ENCODE results near the gene EMILIN1.
A peak's percentile ranks its signal among the peaks of the same experiment; 100 is the strongest.

EMILIN1 gene

DNA sequence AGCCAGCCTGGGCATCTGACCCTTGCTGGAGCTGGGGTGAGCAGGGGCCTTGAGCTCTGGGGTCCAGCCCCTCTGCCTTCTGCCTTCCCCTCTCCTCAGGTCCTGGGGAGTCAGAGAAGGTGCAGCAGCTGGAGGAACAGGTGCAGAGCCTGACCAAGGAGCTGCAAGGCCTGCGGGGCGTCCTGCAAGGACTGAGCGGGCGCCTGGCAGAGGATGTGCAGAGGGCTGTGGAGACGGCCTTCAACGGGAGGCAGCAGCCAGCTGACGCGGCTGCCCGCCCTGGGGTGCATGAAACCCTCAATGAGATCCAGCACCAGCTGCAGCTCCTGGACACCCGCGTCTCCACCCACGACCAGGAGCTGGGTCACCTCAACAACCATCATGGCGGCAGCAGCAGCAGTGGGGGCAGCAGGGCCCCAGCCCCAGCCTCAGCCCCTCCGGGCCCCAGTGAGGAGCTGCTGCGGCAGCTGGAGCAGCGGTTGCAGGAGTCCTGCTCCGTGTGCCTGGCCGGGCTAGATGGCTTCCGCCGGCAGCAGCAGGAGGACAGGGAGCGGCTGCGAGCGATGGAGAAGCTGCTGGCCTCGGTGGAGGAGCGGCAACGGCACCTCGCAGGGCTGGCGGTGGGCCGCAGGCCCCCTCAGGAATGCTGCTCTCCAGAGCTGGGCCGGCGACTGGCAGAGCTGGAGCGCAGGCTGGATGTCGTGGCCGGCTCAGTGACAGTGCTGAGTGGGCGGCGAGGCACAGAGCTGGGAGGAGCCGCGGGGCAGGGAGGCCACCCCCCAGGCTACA, 3.8 kb downstream of the EMILIN1 start:
- no peak for DNase-seq

GRCh38 chr2:27082773-27083409, 4.5 kb downstream of the EMILIN1 start:
- DNase-seq = no peak

GRCh38 chr2:27083410-27084296, 5.2 kb downstream of the EMILIN1 start:
- no peak for DNase-seq

DNA sequence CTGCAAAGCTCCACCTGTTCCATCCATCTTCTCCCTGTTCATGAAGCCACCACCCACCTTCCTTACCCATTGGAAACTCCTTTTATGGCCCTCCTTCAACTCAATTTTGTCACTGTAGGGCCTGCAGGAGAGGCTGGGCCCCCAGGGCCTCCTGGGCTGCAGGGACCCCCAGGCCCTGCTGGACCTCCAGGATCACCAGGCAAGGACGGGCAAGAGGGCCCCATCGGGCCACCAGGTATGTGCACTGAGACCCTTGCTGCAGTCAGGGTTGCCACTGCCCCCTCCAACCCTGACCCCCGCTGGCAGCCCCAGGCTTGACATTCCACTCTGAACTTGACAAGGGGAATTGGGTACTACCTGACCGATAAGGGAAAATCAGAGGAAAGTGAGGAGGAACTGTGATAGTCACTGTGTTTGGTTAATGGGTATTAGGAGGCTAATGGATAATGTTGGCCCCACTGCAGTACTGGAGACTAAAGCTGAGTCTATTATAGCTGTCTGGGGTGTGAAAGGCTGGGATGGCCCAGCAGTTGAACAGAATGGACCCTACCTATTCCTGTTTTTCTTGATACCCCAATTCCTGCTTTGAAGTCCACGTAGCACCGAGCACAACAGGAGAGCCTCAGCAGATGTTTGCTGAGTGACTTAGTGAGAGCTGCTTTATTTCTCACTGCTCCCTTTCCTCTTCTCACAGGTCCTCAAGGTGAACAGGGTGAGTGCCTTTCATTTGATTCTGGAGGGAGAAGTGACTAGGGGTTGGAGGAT, 6.1 kb downstream of the EMILIN1 start:
- no peak for DNase-seq

- DNase-seq = no peak
Measured at GRCh38 chr2:27085062-27085672, 6.8 kb downstream of the EMILIN1 start.

DNA sequence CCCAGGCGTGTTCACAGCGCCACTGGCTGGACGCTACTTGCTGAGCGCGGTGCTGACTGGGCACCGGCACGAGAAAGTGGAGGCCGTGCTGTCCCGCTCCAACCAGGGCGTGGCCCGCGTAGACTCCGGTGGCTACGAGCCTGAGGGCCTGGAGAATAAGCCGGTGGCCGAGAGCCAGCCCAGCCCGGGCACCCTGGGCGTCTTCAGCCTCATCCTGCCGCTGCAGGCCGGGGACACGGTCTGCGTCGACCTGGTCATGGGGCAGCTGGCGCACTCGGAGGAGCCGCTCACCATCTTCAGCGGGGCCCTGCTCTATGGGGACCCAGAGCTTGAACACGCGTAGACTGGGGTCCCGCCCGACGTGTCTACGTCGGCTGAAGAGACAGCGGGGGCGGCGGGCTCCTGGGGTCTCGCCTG, 7.3 kb downstream of the EMILIN1 start:
- DNase-seq = peak; percentile 45

DNA sequence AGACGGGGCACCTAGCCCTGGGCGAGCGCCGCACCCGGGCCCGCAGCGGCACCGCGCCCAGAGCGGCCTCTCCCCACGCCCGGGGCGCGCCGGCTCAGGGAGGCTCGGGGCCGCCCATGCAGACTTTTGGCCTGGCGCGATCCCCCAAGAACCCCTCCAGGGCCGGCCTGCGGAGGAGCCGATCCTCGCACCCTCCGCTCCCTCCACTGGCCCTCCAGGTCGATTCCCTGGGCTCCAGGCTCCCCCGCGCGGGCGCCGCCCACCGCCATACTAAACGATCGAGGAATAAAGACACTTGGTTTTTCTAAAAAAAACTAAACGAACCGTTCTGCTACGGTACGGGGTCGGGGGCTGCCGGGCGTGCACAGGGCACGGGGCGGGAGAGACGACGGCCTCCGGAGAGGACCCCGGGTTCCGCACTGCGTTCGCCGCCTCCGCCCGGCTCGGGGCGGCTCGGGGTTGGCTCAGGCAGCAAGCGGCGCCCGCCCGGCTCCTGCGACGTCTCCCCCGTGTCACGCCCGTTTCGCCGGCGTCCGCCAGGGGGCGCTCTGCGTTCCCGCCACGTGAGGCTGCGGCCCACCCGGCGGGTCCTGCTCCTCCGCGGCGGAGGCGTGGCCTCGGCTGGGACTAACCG, 7.8 kb downstream of the EMILIN1 start:
- DNase-seq = peak; percentile 98

GRCh38 chr2:27086724-27087593, 8.5 kb downstream of the EMILIN1 start, which contains the start of gene KHK:
Gene KHK (plus strand): TSS chr2:27086772. CDS start chr2:27087260, 488 bp downstream.
- peak; percentile 41 for DNase-seq

DNA sequence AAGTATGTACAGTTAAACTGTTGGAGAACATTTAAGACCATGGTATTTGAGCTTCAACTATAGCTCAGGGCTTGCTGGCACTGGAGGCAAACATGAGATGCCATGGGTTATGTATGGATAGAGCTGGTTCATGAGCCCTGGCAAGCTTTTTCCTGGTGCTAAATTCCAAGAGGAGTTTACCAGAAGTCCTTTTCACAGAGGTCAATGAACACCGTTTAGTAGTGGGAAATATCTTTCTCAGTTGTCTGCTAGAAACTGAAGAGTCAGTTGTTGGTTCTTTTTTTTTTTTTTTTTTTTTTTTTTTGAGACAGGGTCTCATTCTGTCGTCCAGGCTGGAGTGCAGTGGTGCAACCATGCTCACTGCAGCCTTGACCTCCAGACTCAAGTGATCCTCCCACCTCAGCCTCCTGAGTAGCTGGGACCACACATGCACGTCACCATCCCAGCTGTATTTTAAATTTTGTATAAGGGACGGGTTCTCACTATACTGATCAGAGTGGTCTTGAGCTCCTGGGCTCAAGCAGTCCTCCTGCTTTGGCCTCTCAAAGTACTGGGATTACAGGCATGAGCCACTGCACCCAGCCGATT, 9.5 kb downstream of the EMILIN1 start:
- DNase-seq = no peak

GRCh38 chr2:27088634-27089033, 10.2 kb downstream of the EMILIN1 start:
- no peak for DNase-seq

GRCh38 chr2:27089111-27089954, 10.9 kb downstream of the EMILIN1 start:
- no peak for DNase-seq

DNA sequence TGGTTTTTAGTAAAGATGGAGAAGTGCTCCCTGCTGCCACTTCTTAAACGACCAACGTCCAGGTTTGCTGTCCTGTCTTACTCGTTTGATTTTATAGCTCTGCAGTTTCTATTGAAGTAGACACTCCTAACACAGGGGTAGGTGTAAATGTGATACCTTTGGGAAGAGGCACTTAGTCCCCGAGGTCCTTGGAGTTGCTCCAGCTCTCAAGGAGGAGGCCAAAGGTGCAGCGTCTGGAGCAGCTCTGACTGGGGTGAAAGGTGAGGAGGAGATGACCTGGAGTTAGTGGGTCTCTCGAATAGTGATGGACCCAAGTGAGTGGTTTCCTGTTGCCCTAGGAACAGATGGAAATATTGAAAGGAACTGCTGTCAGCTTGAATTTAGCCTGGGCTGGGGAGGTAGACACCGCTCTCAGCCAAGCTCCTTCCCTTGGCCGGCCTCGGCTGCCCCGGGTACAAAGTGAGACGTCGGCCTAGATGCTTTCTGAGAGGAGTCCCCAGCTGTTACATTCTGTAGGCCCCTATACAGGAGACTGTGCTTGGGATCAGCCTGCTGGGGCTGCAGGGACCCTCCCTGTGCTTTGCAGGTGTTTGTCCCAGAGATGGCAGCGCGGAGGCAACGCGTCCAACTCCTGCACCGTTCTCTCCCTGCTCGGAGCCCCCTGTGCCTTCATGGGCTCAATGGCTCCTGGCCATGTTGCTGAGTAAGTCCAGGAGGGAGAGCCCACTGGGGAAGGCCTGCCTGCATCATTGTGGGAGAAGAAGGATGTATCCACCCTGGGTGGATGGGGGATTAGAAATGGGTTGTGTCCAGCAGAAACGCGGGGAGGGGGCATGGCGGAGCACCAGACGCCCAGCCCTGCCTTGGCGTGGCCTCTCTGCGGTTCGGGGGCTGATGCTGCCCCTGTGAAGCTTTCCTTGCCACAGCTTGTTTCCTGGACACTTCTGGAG, 13.6 kb downstream of the EMILIN1 start:
- no peak for DNase-seq

- no peak for DNase-seq
Measured at GRCh38 chr2:27092696-27093429, 14.4 kb downstream of the EMILIN1 start.

GRCh38 chr2:27093430-27094352, 15.3 kb downstream of the EMILIN1 start:
- DNase-seq = no peak

- no peak for DNase-seq
Measured at GRCh38 chr2:27094353-27094984, 16.1 kb downstream of the EMILIN1 start.

GRCh38 chr2:27095427-27095744, 17.0 kb downstream of the EMILIN1 start:
- DNase-seq = no peak
